GM18907 (cell line): ENCODE data around the gene LMO1.

Experiments used
- ATAC-seq: cut with Tn5 transposase; IDR thresholded peaks from one replicate; pipeline ENCODE4 v1.9.1; 2021; ENCODE audit warnings: mild to moderate bottlenecking, moderate library complexity; ENCODE audit not compliant: unreplicated experiment

The LMO1 gene

GRCh38 chr11:8263769-8264410 is at the start of gene LMO1:
Gene LMO1 (minus strand): TSS chr11:8263878. CDS start chr11:8263362, 516 bp downstream.
- ATAC-seq: peak; percentile 61

GRCh38 chr11:8312986-8313385 is 49.3 kb upstream of the LMO1 start:
- ATAC-seq: no peak

GRCh38 chr11:8311366-8311765 is 47.7 kb upstream of the LMO1 start:
- ATAC-seq: no peak

GRCh38 chr11:8310743-8311298 is 47.1 kb upstream of the LMO1 start:
- ATAC-seq: no peak

GRCh38 chr11:8309862-8310261 is 46.2 kb upstream of the LMO1 start:
- no peak for ATAC-seq

- ATAC-seq: no peak
Observed at GRCh38 chr11:8309311-8309710, 45.6 kb upstream of the LMO1 start.

- no peak for ATAC-seq
Observed at GRCh38 chr11:8307601-8308000, 43.9 kb upstream of the LMO1 start.

- ATAC-seq: no peak
Observed at GRCh38 chr11:8301622-8302021, 37.9 kb upstream of the LMO1 start.

- no peak for ATAC-seq
Observed at GRCh38 chr11:8298801-8299786, 35.4 kb upstream of the LMO1 start.

GRCh38 chr11:8297781-8298440 is 34.2 kb upstream of the LMO1 start:
- no peak for ATAC-seq

- no peak for ATAC-seq
Observed at GRCh38 chr11:8296872-8297271, 33.2 kb upstream of the LMO1 start.

GRCh38 chr11:8296038-8296649 is 32.5 kb upstream of the LMO1 start:
- ATAC-seq: no peak

GRCh38 chr11:8294251-8294935 is 30.7 kb upstream of the LMO1 start:
- no peak for ATAC-seq

GRCh38 chr11:8293171-8293570 is 29.5 kb upstream of the LMO1 start:
- ATAC-seq: no peak

GRCh38 chr11:8292351-8292750 is 28.7 kb upstream of the LMO1 start:
- ATAC-seq: no peak

- no peak for ATAC-seq
Observed at GRCh38 chr11:8291421-8292350, 28.0 kb upstream of the LMO1 start.

- no peak for ATAC-seq
Observed at GRCh38 chr11:8290081-8290810, 26.6 kb upstream of the LMO1 start.

GRCh38 chr11:8289492-8289918 is 25.8 kb upstream of the LMO1 start:
- ATAC-seq: no peak
